Left forelimb (tissue), 1 donor: Measurements from ENCODE around the gene KRT24.
"Not testable (repeated sequence)": the region's sequence is repeated elsewhere in the genome, so short reads cannot be mapped to it uniquely, and the experiment has no call there.

Experiments used
- DNase-seq: peaks from one replicate; pipeline ENCODE4 v3.0.0-alpha.2; 2018; ENCODE audit warnings: low spot score

Gene KRT24

GRCh38 chr17:40703652-40704051, at the start of gene KRT24:
Gene KRT24 (minus strand): TSS chr17:40703752. CDS start chr17:40703693, 59 bp downstream.
- DNase-seq: no peak

- no peak for DNase-seq
These were observed 47.5 kb upstream of the KRT24 start for GRCh38 chr17:40751065-40751464.

- no peak for DNase-seq
These were observed 46.8 kb upstream of the KRT24 start for GRCh38 chr17:40750391-40750790.

- not testable (repeated sequence) for DNase-seq
These were observed 45.1 kb upstream of the KRT24 start for GRCh38 chr17:40748666-40749065.

- DNase-seq: no peak
These were observed 35.0 kb upstream of the KRT24 start for GRCh38 chr17:40738553-40738952.

- no peak for DNase-seq
These were observed 31.5 kb upstream of the KRT24 start for GRCh38 chr17:40735016-40735415.

- DNase-seq: no peak
These were observed 30.5 kb upstream of the KRT24 start for GRCh38 chr17:40734018-40734417.

GRCh38 chr17:40730970-40731369, 27.4 kb upstream of the KRT24 start:
- no peak for DNase-seq

- DNase-seq: no peak
These were observed 24.1 kb upstream of the KRT24 start for GRCh38 chr17:40727447-40728231.

GRCh38 chr17:40726919-40727318, 23.4 kb upstream of the KRT24 start:
- no peak for DNase-seq

- no peak for DNase-seq
These were observed 21.1 kb upstream of the KRT24 start for GRCh38 chr17:40724656-40725055.

GRCh38 chr17:40722241-40722640, 18.7 kb upstream of the KRT24 start:
- DNase-seq: no peak

GRCh38 chr17:40720899-40721298, 17.3 kb upstream of the KRT24 start:
- no peak for DNase-seq

- DNase-seq: no peak
These were observed 15.4 kb upstream of the KRT24 start for GRCh38 chr17:40718930-40719329.

GRCh38 chr17:40717776-40718175, 14.2 kb upstream of the KRT24 start:
- no peak for DNase-seq

GRCh38 chr17:40714473-40714872, 10.9 kb upstream of the KRT24 start:
- no peak for DNase-seq

GRCh38 chr17:40707745-40708144, 4.2 kb upstream of the KRT24 start:
- DNase-seq: no peak

- DNase-seq: no peak
These were observed 2.0 kb upstream of the KRT24 start for GRCh38 chr17:40705584-40705983.

GRCh38 chr17:40702271-40702670, 1.3 kb downstream of the KRT24 start:
- DNase-seq: no peak

GRCh38 chr17:40699853-40700252, 3.7 kb downstream of the KRT24 start:
- DNase-seq: no peak

- DNase-seq: no peak
These were observed 4.2 kb downstream of the KRT24 start for GRCh38 chr17:40699371-40699770.

- DNase-seq: no peak
These were observed 6.3 kb downstream of the KRT24 start for GRCh38 chr17:40697297-40697696.

GRCh38 chr17:40696651-40697072, 6.9 kb downstream of the KRT24 start:
- DNase-seq: no peak

- DNase-seq: no peak
These were observed 7.6 kb downstream of the KRT24 start for GRCh38 chr17:40695874-40696472.
